Central memory CD8-positive, alpha-beta T cell (primary cell): ENCODE data around the gene ARPC1B.
"Not testable (repeated sequence)": the region's sequence is repeated elsewhere in the genome, so short reads cannot be mapped to it uniquely, and the experiment has no call there.

Experiments
- ATAC-seq: fragments of 150-1000 bp; cut with Tn5 transposase; replicated peaks from 2 replicates; pipeline ENCODE4 v1.10.0; 2022; ENCODE audit warnings: mild to moderate bottlenecking, moderate FRiP score, moderate number of reproducible peaks; ENCODE audit not compliant: poor library complexity, severe bottlenecking; ENCODE audit errors: extremely low read depth
- DNase-seq, 2 donors: peaks; one replicate each; pipeline ENCODE4 v3.0.0; 2021; ENCODE audit warnings: low spot score in 2 of 2
- H3K27ac Mint-ChIP-seq: one replicate; pipeline ENCODE4 v1.8.0; 2022; ENCODE audit warnings: low read depth, mild to moderate bottlenecking, moderate library complexity, mixed read lengths
- H3K27me3 Mint-ChIP-seq: one replicate; pipeline ENCODE4 v1.8.0; 2022; ENCODE audit warnings: mixed read lengths
- H3K36me3 Mint-ChIP-seq: one replicate; pipeline ENCODE4 v1.8.0; 2022; ENCODE audit warnings: mild to moderate bottlenecking, moderate library complexity, mixed read lengths; ENCODE audit not compliant: insufficient read depth
- H3K4me1 Mint-ChIP-seq: one replicate; pipeline ENCODE4 v1.8.0; 2022; ENCODE audit warnings: mixed read lengths
- H3K4me3 Mint-ChIP-seq: one replicate; pipeline ENCODE4 v1.8.0; 2022; ENCODE audit warnings: mild to moderate bottlenecking, moderate library complexity, mixed read lengths
- H3K9me3 Mint-ChIP-seq: one replicate; pipeline ENCODE4 v1.8.0; 2022; ENCODE audit warnings: mixed read lengths

ARPC1B gene

GRCh38 chr7:99373091-99374066 lies 1.2 kb upstream of the ARPC1B start:
- H3K36me3 Mint-ChIP-seq = peaks cover 39% of the 10 kb centered on the region
- ATAC-seq = no peak
- peaks cover 16% of the 10 kb centered on the region for H3K4me1 Mint-ChIP-seq
- no peak for DNase-seq
- no peaks in the 10 kb centered on the region for H3K27me3 Mint-ChIP-seq
- H3K4me3 Mint-ChIP-seq = peak overlapping the region; percentile 75
- H3K27ac Mint-ChIP-seq = peak overlapping the region; percentile 58
- H3K9me3 Mint-ChIP-seq = no peaks in the 10 kb centered on the region

GRCh38 chr7:99375070-99375807 lies 709 bp downstream of the ARPC1B start:
- Mint-ChIP-seq H3K27me3 (no peaks in the 10 kb centered on the region), H3K27ac (peak overlapping the region; percentile 90), H3K4me3 (peak overlapping the region; percentile 75), H3K4me1 (peaks cover 31% of the 10 kb centered on the region), H3K36me3 (peaks cover 49% of the 10 kb centered on the region), H3K9me3 (no peaks in the 10 kb centered on the region)
- DNase-seq (peak; percentile 40 to 43), ATAC-seq (peak; percentile 47)

DNA sequence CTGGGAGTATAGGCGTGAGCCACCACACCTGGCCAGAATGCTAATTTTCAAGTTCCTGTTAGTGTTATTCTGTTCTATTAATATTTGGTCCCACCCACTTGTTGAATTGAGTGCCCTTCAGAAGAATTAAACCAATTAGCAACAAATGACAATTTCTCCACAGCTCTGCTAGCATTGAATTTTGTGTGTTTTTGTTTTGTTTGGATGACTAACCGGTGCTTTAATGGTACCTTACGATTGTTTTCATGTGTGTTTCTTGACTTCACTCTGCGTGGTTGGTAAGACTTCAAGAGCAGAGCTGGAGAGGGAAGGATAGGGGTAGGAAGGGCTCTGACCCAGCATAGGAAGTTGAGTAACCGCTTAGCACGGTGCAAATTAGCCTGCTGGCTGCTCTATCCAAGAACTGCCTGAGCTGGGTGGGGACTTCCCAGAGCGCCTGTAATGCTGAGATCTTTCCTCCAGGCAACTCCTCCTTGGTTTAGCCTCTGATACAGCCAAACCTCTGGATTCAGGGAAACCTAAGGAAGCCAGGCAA lies 4.6 kb downstream of the ARPC1B start:
- H3K4me1 Mint-ChIP-seq = peaks cover 54% of the 10 kb centered on the region
- no peaks in the 10 kb centered on the region for H3K27me3 Mint-ChIP-seq
- H3K9me3 Mint-ChIP-seq = no peaks in the 10 kb centered on the region
- ATAC-seq (peak; percentile 5), DNase-seq (peak in 1 of 2 donors; percentile 41)
- peaks cover 58% of the 10 kb centered on the region for H3K36me3 Mint-ChIP-seq
- H3K4me3 Mint-ChIP-seq = peak overlapping the region; percentile 68
- H3K27ac Mint-ChIP-seq = peak overlapping the region; percentile 90

DNA sequence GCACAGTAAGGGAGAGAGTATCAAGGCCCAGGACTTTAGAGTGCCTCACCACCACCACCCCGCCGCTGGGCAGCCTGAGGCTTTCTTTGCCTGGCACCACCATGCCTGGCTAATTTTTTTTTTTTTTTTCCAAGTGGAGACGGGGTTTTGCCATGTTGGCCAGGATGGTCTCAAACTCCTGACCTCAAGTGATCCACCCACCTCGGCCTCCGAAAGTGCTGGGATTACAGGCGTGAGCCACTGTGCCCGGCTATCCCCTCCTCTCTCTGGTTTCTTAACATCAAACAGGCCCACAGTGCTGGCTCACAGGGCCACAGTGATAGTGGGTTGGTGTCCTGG lies 5.1 kb downstream of the ARPC1B start:
- Mint-ChIP-seq H3K27ac (peak overlapping the region; percentile 90), H3K4me3 (peak overlapping the region; percentile 68), H3K36me3 (peaks cover 62% of the 10 kb centered on the region), H3K4me1 (peaks cover 60% of the 10 kb centered on the region)
- not testable (repeated sequence) for ATAC-seq, H3K9me3 Mint-ChIP-seq, DNase-seq, H3K27me3 Mint-ChIP-seq

GRCh38 chr7:99380032-99380822 lies 5.7 kb downstream of the ARPC1B start:
- peak overlapping the region; percentile 90 for H3K27ac Mint-ChIP-seq
- no peak for DNase-seq
- peak overlapping the region; percentile 68 for H3K4me3 Mint-ChIP-seq
- H3K36me3 Mint-ChIP-seq = peaks cover 65% of the 10 kb centered on the region
- peaks cover 61% of the 10 kb centered on the region for H3K4me1 Mint-ChIP-seq
- no peaks in the 10 kb centered on the region for H3K9me3 Mint-ChIP-seq
- no peaks in the 10 kb centered on the region for H3K27me3 Mint-ChIP-seq
- ATAC-seq = peak; percentile 3

DNA sequence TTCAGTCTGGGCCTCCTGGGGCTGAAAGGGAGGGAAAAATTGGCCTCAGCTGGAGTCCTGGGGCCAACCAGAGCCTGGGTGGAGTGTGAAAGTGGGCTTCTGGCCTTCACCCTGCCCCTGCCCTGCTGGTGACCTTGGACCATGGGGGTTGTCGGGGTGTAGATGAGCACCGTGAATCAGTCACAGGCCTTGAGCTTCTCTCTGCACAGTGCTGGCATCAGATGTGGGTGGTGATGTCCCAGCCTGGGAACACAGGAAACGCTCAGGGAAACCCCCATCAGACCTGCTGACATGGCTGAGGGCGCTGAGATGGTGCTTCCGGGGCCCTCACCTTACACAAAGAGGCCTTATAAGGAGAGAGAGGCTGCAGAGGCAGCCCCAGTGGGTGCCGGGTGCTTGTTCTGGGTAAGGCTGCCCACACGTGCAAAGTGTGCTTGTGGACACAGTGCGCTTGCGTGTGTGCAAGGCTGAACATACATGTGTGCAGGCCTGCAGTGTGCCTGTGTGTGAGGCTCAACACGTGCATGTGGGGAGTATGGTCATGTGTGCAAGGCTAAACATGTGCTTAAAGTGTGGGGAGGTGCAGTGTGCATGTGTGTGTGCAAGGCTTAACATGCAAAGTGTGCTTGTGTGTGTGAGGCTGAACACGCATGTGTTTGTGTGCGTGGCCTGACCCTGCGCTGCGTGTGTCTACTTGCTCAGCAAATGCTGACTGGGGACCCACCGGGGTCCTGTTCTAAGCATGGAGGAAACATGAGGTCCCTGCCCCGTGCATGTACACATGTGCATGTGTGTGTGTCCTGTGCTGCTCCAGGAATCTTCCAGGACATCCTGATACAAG lies 6.5 kb downstream of the ARPC1B start:
- peak overlapping the region; percentile 68 for H3K4me3 Mint-ChIP-seq
- H3K9me3 Mint-ChIP-seq = no peaks in the 10 kb centered on the region
- H3K27ac Mint-ChIP-seq = peak overlapping the region; percentile 90
- H3K4me1 Mint-ChIP-seq = peaks cover 61% of the 10 kb centered on the region
- DNase-seq (peak; percentile 74 to 92), ATAC-seq (peak; percentile 94)
- peaks cover 64% of the 10 kb centered on the region for H3K36me3 Mint-ChIP-seq
- H3K27me3 Mint-ChIP-seq = no peaks in the 10 kb centered on the region

DNA sequence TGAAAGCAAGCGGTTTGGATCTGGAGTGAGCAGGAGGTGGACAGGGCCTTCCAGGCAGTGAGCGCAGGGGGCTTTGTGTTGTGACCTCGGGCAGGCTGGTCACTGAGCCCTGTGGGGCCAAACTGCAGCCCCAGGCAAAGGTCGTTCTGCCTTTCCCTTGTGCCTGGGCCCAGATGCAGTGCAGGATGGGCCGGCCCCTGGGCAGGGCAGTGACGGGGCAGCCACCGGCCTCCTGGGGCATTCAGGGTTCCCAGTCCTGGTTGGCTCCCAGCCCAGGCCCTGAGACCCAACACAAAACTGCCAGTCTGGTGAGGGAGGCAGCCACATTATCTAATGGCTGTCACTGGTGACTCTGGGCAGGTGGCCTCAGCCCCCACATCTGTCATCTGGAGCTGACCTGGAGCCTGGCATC lies 7.1 kb downstream of the ARPC1B start:
- Mint-ChIP-seq H3K27me3 (no peaks in the 10 kb centered on the region), H3K27ac (no peak overlapping the region), H3K4me3 (peak overlapping the region; percentile 68), H3K9me3 (no peaks in the 10 kb centered on the region), H3K4me1 (peaks cover 59% of the 10 kb centered on the region), H3K36me3 (peaks cover 64% of the 10 kb centered on the region)
- DNase-seq (no peak), ATAC-seq (no peak)

DNA sequence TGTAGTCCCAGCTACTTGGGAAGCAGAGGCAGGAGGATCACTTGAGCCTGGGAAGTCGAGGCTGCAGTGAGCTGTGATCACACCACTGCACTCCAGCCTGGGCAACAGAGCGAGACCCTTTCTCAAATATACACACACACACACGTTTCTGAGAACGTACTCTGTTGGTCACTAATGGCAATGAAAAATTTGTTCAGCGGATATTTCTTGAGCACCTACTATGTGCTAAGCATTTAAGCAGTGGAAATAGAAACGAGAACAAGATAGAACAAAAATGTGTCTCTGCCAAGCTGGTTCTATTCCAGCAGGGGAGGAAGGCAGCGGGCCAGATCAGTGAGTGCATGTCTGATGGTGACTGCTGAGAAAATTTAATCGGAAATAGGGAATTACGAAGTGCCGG lies 8.7 kb downstream of the ARPC1B start:
- peaks cover 45% of the 10 kb centered on the region for H3K4me1 Mint-ChIP-seq
- DNase-seq = no peak
- no peak for ATAC-seq
- H3K27me3 Mint-ChIP-seq = no peaks in the 10 kb centered on the region
- peaks cover 63% of the 10 kb centered on the region for H3K36me3 Mint-ChIP-seq
- no peak overlapping the region for H3K4me3 Mint-ChIP-seq
- peak overlapping the region; percentile 78 for H3K27ac Mint-ChIP-seq
- no peaks in the 10 kb centered on the region for H3K9me3 Mint-ChIP-seq

GRCh38 chr7:99383791-99384370 lies 9.4 kb downstream of the ARPC1B start:
- Mint-ChIP-seq H3K9me3 (no peaks in the 10 kb centered on the region), H3K27me3 (no peaks in the 10 kb centered on the region), H3K36me3 (peaks cover 63% of the 10 kb centered on the region), H3K4me1 (peaks cover 43% of the 10 kb centered on the region), H3K4me3 (no peak overlapping the region), H3K27ac (peak overlapping the region; percentile 78)
- ATAC-seq (no peak), DNase-seq (no peak)

GRCh38 chr7:99384523-99384922 lies 10.0 kb downstream of the ARPC1B start:
- no peak for DNase-seq
- H3K4me3 Mint-ChIP-seq = no peak overlapping the region
- H3K27me3 Mint-ChIP-seq = no peaks in the 10 kb centered on the region
- H3K27ac Mint-ChIP-seq = peak overlapping the region; percentile 72
- peaks cover 63% of the 10 kb centered on the region for H3K36me3 Mint-ChIP-seq
- no peaks in the 10 kb centered on the region for H3K9me3 Mint-ChIP-seq
- peaks cover 37% of the 10 kb centered on the region for H3K4me1 Mint-ChIP-seq
- no peak for ATAC-seq

GRCh38 chr7:99385564-99385963 lies 11.0 kb downstream of the ARPC1B start:
- ATAC-seq = no peak
- Mint-ChIP-seq H3K36me3 (peaks cover 62% of the 10 kb centered on the region), H3K27ac (peak overlapping the region; percentile 72), H3K9me3 (no peaks in the 10 kb centered on the region), H3K4me3 (no peak overlapping the region), H3K27me3 (no peaks in the 10 kb centered on the region), H3K4me1 (peaks cover 26% of the 10 kb centered on the region)
- no peak for DNase-seq
